HepG2 (cell line): ENCODE measurements around the gene HDHD3. TPM values are rescaled to one million over a fixed set of nuclear protein-coding genes. Genes with fewer than 3 reads are reported as not detected.

Experiments
- ARNTL ChIP-seq: sonication (generic); formaldehyde crosslinking; IDR thresholded peaks from 2 replicates; pipeline ENCODE4 v1.4.0; 2020; ENCODE audit warnings: mild to moderate bottlenecking, missing genetic modification reagents
- EHMT2 ChIP-seq: fragments of 200-600 bp; sonication (generic); IDR thresholded peaks from 2 replicates; pipeline ENCODE4 v1.7.0; 2017; ENCODE audit warnings: antibody characterized with exemption, low read depth, low read length, borderline replicate concordance
- HOXA7 ChIP-seq: sonication (generic); formaldehyde crosslinking; IDR thresholded peaks from 2 replicates; pipeline ENCODE4 v1.8.1; 2022; ENCODE audit warnings: mild to moderate bottlenecking, missing genetic modification reagents, moderate library complexity
- KAT7 ChIP-seq: IDR thresholded peaks from 2 replicates; pipeline ENCODE4 v1.6.1; 2018; ENCODE audit warnings: borderline replicate concordance, missing compliant biosample characterization
- MBNL3 ChIP-seq: fragments of 250-450 bp; sonication (Bioruptor Pico); conservative IDR thresholded peaks from 2 replicates; pipeline ENCODE4 v1.8.0; 2022; ENCODE audit warnings: mild to moderate bottlenecking, inconsistent platforms
- PAWR ChIP-seq: sonication (generic); formaldehyde crosslinking; IDR thresholded peaks from 2 replicates; pipeline ENCODE4 v1.4.0; 2020; ENCODE audit warnings: missing genetic modification reagents, mild to moderate bottlenecking, borderline replicate concordance
- SETDB1 ChIP-seq: sonication (generic); formaldehyde crosslinking; IDR thresholded peaks from 2 replicates; pipeline ENCODE4 v1.5.1; 2020; ENCODE audit warnings: missing genetic modification reagents, mild to moderate bottlenecking, borderline replicate concordance
- SMAD9 ChIP-seq: sonication (generic); formaldehyde crosslinking; IDR thresholded peaks from 2 replicates; pipeline ENCODE4 v1.5.1; 2020; ENCODE audit warnings: mild to moderate bottlenecking, missing genetic modification reagents
- SP1 ChIP-seq, 2 experiments: fragments of 450-650 bp in 1 of 2; sonication (generic) in 1 of 2; formaldehyde crosslinking in 1 of 2; IDR thresholded peaks; 2 replicates each; pipeline versions ENCODE4 v1.4.0 to v1.6.1; 2016 to 2020; ENCODE audit warnings: missing genetic modification reagents in 1 of 2
- ZNF251 ChIP-seq: sonication (generic); formaldehyde crosslinking; IDR thresholded peaks from 2 replicates; pipeline ENCODE4 v1.9.0; 2021; ENCODE audit warnings: mild to moderate bottlenecking, missing genetic modification reagents
- polyA plus RNA-seq, 8 experiments: library from polyadenylated mRNA; depleted of rRNA in 3 of 8; stranded (reverse) in 7 of 8; unstranded in 1 of 8; fragments of >200 nt; fragmentation: Illumina TruSeq in 4 of 8; extraction: Trizol in 4 of 8; gene quantifications; 2 replicates each; pipeline versions ENCODE4 v1.2.1 to v1.2.3, GENCODE V29; 2011 to 2016; ENCODE audit warnings: low read depth in 4 of 8, missing spikeins in 1 of 8, mixed read lengths in 1 of 8; ENCODE audit not compliant: insufficient read depth in 1 of 8
- total RNA-seq, 5 experiments: library from RNA; depleted of rRNA; stranded (reverse); fragments of >200 nt; fragmentation: Illumina TruSeq; extraction: Trizol; gene quantifications; 2 replicates each; pipeline ENCODE4 v1.2.3, GENCODE V29; 2016; ENCODE audit warnings: low read depth in 1 of 5
- TF ChIP-seq, protein P1 (sequence below): sonication (generic); formaldehyde crosslinking; IDR thresholded peaks from 2 replicates; pipeline ENCODE4 v1.5.0; 2020; ENCODE audit warnings: missing genetic modification reagents
- TF ChIP-seq, protein P2 (sequence below), 2 experiments: fragments of 450-650 bp in 1 of 2; sonication (generic) in 1 of 2; formaldehyde crosslinking in 1 of 2; IDR thresholded peaks; 2 replicates each; pipeline versions ENCODE4 v1.6.1 to v1.8.0; 2016 to 2022; ENCODE audit warnings: antibody characterized with exemption in 1 of 2, mild to moderate bottlenecking in 1 of 2, missing genetic modification reagents in 1 of 2
- TF ChIP-seq, protein P3 (sequence below): IDR thresholded peaks from 2 replicates; pipeline ENCODE4 v1.6.1; 2016; ENCODE audit warnings: low read depth, borderline replicate concordance

HDHD3 gene
- total and polyA plus RNA-seq, 2 of the 13 experiments (the other 11 are each of a cell fraction or from before 2014, with no cell fraction given) = 23.1 to 38.5 TPM

DNA sequence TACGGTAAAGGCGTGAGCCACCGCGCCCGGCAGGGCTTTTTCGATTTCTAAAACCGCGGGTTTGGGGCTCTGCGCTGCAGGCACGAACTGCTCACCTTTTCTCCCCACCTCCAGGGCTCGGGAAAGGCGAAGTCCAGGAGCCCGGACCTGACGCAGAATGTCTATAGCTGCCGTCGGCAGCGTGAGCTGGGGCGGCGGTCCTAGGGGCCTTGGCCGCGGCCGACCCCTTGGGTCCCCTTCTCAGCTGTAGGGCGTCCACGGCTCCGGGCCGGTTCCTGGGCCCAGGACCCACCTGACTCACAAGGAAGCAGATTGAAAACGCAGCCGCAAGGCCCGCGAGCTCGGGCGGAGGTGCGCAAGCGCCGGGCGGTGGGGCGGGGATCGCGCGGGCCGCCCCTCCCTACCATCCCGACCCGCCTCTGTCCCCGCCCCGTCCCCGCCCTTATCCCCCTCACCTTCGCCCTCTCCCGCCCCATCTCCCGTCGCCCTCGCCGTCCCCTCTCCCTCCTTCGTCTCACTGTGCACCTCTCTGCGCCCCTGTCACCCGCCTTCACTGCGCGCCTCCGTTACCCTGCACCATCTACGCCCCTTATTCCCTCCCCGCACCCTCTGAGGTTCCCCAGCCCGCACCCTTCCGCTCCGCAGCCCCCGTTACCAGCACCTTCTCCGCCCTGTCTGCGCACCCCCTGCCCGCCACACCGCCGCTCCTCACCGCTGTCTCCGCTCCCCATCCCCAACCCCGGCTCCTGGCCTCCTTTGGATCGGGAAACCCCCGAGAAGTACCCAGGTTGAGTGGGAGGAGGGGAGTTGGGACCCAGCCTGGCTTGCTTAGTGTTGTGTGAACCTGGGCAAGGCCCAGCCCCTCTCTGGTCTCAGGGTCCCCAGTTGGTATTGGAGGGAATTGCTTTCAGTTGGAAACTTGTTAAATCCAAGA is at the start of gene HDHD3 (continued):
- TF ChIP-seq PAWR (no peak), SMAD9 (CRISPR knock-in tag) (0 out of 2 replicates have a peak, but pooled peaks have one; percentile 34), KAT7 (CRISPR knock-in tag) (peak; percentile 60; the same call in 1 of the 2 replicates), EHMT2 (no peak), MBNL3 (CRISPR knock-in tag) (no peak), ZNF251 (no peak), SP1 (IDR thresholded peaks at IDR 0.05) (no peak), SP1 (CRISPR knock-in tag; IDR thresholded peaks at IDR 0.05) (peak; percentile 45; the same call in 1 of the 2 replicates), SETDB1 (CRISPR knock-in tag) (no peak), ARNTL (CRISPR knock-in tag) (no peak), HOXA7 (CRISPR knock-in tag) (no peak)
- TF ChIP-seq, protein P1, sequence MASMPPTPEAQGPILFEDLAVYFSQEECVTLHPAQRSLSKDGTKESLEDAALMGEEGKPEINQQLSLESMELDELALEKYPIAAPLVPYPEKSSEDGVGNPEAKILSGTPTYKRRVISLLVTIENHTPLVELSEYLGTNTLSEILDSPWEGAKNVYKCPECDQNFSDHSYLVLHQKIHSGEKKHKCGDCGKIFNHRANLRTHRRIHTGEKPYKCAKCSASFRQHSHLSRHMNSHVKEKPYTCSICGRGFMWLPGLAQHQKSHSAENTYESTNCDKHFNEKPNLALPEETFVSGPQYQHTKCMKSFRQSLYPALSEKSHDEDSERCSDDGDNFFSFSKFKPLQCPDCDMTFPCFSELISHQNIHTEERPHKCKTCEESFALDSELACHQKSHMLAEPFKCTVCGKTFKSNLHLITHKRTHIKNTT (CRISPR knock-in tag) = no peak
- TF ChIP-seq, protein P2, sequence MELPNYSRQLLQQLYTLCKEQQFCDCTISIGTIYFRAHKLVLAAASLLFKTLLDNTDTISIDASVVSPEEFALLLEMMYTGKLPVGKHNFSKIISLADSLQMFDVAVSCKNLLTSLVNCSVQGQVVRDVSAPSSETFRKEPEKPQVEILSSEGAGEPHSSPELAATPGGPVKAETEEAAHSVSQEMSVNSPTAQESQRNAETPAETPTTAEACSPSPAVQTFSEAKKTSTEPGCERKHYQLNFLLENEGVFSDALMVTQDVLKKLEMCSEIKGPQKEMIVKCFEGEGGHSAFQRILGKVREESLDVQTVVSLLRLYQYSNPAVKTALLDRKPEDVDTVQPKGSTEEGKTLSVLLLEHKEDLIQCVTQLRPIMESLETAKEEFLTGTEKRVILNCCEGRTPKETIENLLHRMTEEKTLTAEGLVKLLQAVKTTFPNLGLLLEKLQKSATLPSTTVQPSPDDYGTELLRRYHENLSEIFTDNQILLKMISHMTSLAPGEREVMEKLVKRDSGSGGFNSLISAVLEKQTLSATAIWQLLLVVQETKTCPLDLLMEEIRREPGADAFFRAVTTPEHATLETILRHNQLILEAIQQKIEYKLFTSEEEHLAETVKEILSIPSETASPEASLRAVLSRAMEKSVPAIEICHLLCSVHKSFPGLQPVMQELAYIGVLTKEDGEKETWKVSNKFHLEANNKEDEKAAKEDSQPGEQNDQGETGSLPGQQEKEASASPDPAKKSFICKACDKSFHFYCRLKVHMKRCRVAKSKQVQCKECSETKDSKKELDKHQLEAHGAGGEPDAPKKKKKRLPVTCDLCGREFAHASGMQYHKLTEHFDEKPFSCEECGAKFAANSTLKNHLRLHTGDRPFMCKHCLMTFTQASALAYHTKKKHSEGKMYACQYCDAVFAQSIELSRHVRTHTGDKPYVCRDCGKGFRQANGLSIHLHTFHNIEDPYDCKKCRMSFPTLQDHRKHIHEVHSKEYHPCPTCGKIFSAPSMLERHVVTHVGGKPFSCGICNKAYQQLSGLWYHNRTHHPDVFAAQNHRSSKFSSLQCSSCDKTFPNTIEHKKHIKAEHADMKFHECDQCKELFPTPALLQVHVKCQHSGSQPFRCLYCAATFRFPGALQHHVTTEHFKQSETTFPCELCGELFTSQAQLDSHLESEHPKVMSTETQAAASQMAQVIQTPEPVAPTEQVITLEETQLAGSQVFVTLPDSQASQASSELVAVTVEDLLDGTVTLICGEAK (IDR thresholded peaks at IDR 0.05) = no peak
- TF ChIP-seq, protein P2 (CRISPR knock-in tag; IDR thresholded peaks at IDR 0.05) = 0 out of 2 replicates have a peak, but pooled peaks have one; percentile 35
- TF ChIP-seq, protein P3, sequence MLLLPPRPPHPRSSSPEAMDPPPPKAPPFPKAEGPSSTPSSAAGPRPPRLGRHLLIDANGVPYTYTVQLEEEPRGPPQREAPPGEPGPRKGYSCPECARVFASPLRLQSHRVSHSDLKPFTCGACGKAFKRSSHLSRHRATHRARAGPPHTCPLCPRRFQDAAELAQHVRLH = peak; percentile 80; the same call in 1 of the 2 replicates
